HepG2 (cell line): ENCODE data around the gene SLC25A48. TPM values are rescaled to one million over a fixed set of nuclear protein-coding genes. Genes with fewer than 3 reads are reported as not detected.

ENCODE experiments used
- ATAC-seq: fragments of 200-7000 bp; cut with Tn5 transposase; 3 replicates; pipeline ENCODE4 v1.9.1; 2020; ENCODE audit warnings: mild to moderate bottlenecking, moderate library complexity
- BruUV-seq: library from RNA; stranded (reverse); fragments of 400-500 nt; replicated peaks from 2 replicates; lab custom pipeline; 2021; lab: Mats Ljungman, UMichigan
- CTCF ChIA-PET: fragments of 300-600 bp; formaldehyde crosslinking; extraction: SDS; loops from one replicate; lab custom pipeline; 2021; ENCODE audit warnings: low total read pairs, inconsistent platforms, low intra/inter-chr PET ratio; lab: Yijun Ruan, JAX
- POLR2A ChIA-PET: fragments of 350-600 bp; sonication (Branson Sonifier 250); formaldehyde crosslinking; loops from one replicate; lab custom pipeline; 2020; ENCODE audit warnings: antibody characterized with exemption, inconsistent platforms; lab: Yijun Ruan, JAX
- DNase-seq: peaks from one replicate; pipeline ENCODE4 v3.0.0-alpha.2; 2015; ENCODE audit warnings: low spot score
- FAIRE-seq: peaks from 3 replicates; lab custom pipeline; 2011; peaks lifted over from hg19 to GRCh38; lab: Jason Lieb, UNC
- H2AFZ ChIP-seq: one replicate; pipeline ENCODE4 v1.6.1; 2011; ENCODE audit warnings: low read length, inconsistent platforms
- H3K27ac ChIP-seq: fragments of 300-600 bp; 3 replicates; pipeline ENCODE4 v1.8.0; 2011; ENCODE audit warnings: mixed run types, mild to moderate bottlenecking, mixed read lengths, low read length, inconsistent platforms; ENCODE audit not compliant: insufficient read depth; ENCODE audit errors: extremely low read length
- H3K27me3 ChIP-seq, 2 experiments: fragments of 200-600 bp in 1 of 2; 2 replicates in 1 of 2; 3 replicates in 1 of 2; pipeline versions ENCODE4 v1.6.0 to v1.8.0; 2011; ENCODE audit warnings: low read length in 2 of 2, mild to moderate bottlenecking in 2 of 2, moderate library complexity in 2 of 2, inconsistent platforms in 1 of 2; ENCODE audit not compliant: insufficient read depth in 2 of 2, control insufficient read depth in 1 of 2
- H3K36me3 ChIP-seq, 2 experiments: fragments of 200-600 bp in 1 of 2; replicated peaks in 1 of 2; 2 replicates in 1 of 2; 3 replicates in 1 of 2; pipeline versions ENCODE4 v1.5.1 to v1.8.0; 2011; ENCODE audit warnings: low read length in 2 of 2, inconsistent platforms in 1 of 2; ENCODE audit not compliant: insufficient read depth in 2 of 2, control insufficient read depth in 1 of 2
- H3K4me1 ChIP-seq: 2 replicates; pipeline ENCODE4 v1.5.1; 2012; ENCODE audit warnings: low read length, inconsistent platforms; ENCODE audit not compliant: insufficient read depth
- H3K4me2 ChIP-seq: 2 replicates; pipeline ENCODE4 v1.6.0; 2011; ENCODE audit warnings: low read depth, low read length, inconsistent platforms
- H3K4me3 ChIP-seq, 3 experiments: fragments of 200-600 bp in 1 of 3; sonication (generic), shearing (Covaris generic) in 1 of 3; replicated peaks in 1 of 3; 2 replicates each; pipeline ENCODE4 v1.5.1; 2011 to 2016; ENCODE audit warnings: low read length in 3 of 3, inconsistent platforms in 2 of 3, low read depth in 2 of 3, mild to moderate bottlenecking in 2 of 3, control low read depth in 1 of 3, mixed read lengths in 1 of 3; ENCODE audit not compliant: insufficient read depth in 1 of 3
- H3K79me2 ChIP-seq: one replicate; pipeline ENCODE4 v1.6.1; 2011; ENCODE audit warnings: low read length, inconsistent platforms; ENCODE audit not compliant: insufficient read depth
- H3K9ac ChIP-seq: 2 replicates; pipeline ENCODE4 v1.6.0; 2011; ENCODE audit warnings: mild to moderate bottlenecking, low read depth, low read length, inconsistent platforms; ENCODE audit not compliant: insufficient read depth
- H3K9me3 ChIP-seq: 2 replicates; pipeline ENCODE4 v1.5.1; 2012; ENCODE audit warnings: mild to moderate bottlenecking, low read length
- H4K20me1 ChIP-seq: 2 replicates; pipeline ENCODE4 v1.6.0; 2011; ENCODE audit warnings: inconsistent platforms, mild to moderate bottlenecking, low read length, moderate library complexity; ENCODE audit not compliant: insufficient read depth
- ATF4 ChIP-seq, 2 experiments: fragments of 450-650 bp in 1 of 2; sonication (generic) in 1 of 2; formaldehyde crosslinking; IDR thresholded peaks; 2 replicates each; pipeline versions ENCODE4 v1.5.0 to v1.8.0; 2020 to 2022; ENCODE audit warnings: mild to moderate bottlenecking in 1 of 2, missing genetic modification reagents in 1 of 2
- CBX5 ChIP-seq: sonication (generic); formaldehyde crosslinking; IDR thresholded peaks from 2 replicates; pipeline ENCODE4 v1.4.0; 2020; ENCODE audit warnings: missing genetic modification reagents, borderline replicate concordance
- CTCF ChIP-seq: sonication (generic); formaldehyde crosslinking; IDR thresholded peaks from 2 replicates; pipeline ENCODE4 v1.5.0; 2020; ENCODE audit warnings: mild to moderate bottlenecking, missing genetic modification reagents, moderate library complexity
- STAG1 ChIP-seq: sonication (generic); formaldehyde crosslinking; IDR thresholded peaks from 2 replicates; pipeline ENCODE4 v1.4.0; 2020; ENCODE audit warnings: missing genetic modification reagents
- TBX2 ChIP-seq: sonication (generic); formaldehyde crosslinking; IDR thresholded peaks from 2 replicates; pipeline ENCODE4 v1.5.0; 2020; ENCODE audit warnings: missing genetic modification reagents, mild to moderate bottlenecking, borderline replicate concordance
- ZNF3 ChIP-seq: IDR thresholded peaks from 2 replicates; pipeline ENCODE4 v1.7.0; 2017; ENCODE audit warnings: inconsistent platforms
- ZNF597 ChIP-seq: sonication (generic); formaldehyde crosslinking; IDR thresholded peaks from 2 replicates; pipeline ENCODE4 v1.5.0; 2020; ENCODE audit warnings: missing genetic modification reagents
- in situ Hi-C: cut with HindIII; loops from 2 replicates; pipeline ENCODE4 v1.10.0; 2017; ENCODE audit warnings: low pct_unique_long_range_greater_than_20kb; ENCODE audit not compliant: extremely low pct_ligation_motif_present
- intact Hi-C: fragments of 100-400 bp; cut with micrococcal nuclease; formaldehyde crosslinking; loops from one replicate; pipeline ENCODE4 v1.10.0; 2022; ENCODE audit not compliant: unreplicated experiment
- polyA plus RNA-seq, 8 experiments: library from polyadenylated mRNA; depleted of rRNA in 3 of 8; stranded (reverse) in 7 of 8; unstranded in 1 of 8; fragments of >200 nt; fragmentation: Illumina TruSeq in 4 of 8; extraction: Trizol in 4 of 8; gene quantifications; 2 replicates each; pipeline versions ENCODE4 v1.2.1 to v1.2.3, GENCODE V29; 2011 to 2016; ENCODE audit warnings: low read depth in 4 of 8, missing spikeins in 1 of 8, mixed read lengths in 1 of 8; ENCODE audit not compliant: insufficient read depth in 1 of 8
- total RNA-seq, 5 experiments: library from RNA; depleted of rRNA; stranded (reverse); fragments of >200 nt; fragmentation: Illumina TruSeq; extraction: Trizol; gene quantifications; 2 replicates each; pipeline ENCODE4 v1.2.3, GENCODE V29; 2016; ENCODE audit warnings: low read depth in 1 of 5

The SLC25A48 gene
- total and polyA plus RNA-seq, 2 of the 13 experiments (the other 11 are each of a cell fraction or from before 2014, with no cell fraction given): 0.17 to 4.5 TPM

GRCh38 chr5:135891791-135892190 is 57.3 kb downstream of the SLC25A48 start:
- in situ Hi-C loops (no loop called here), intact Hi-C loops (no loop called here)
- FAIRE-seq (no peak), DNase-seq (no peak), ATAC-seq (peak; percentile 62)
- H3K27me3 ChIP-seq: peaks cover 0 to 5% of the 10 kb centered on the region in 2 experiments; a peak in 2 of 5 replicates
- no peak for TF ChIP-seq CBX5 (CRISPR knock-in tag)
- TF ChIP-seq STAG1: peak; percentile 44
- TF ChIP-seq ZNF3 (CRISPR knock-in tag): no peak
- no peak for TF ChIP-seq ATF4 (CRISPR knock-in tag; IDR thresholded peaks at IDR 0.05)
- TF ChIP-seq CTCF (CRISPR knock-in tag): peak; percentile 57
- no peak for TF ChIP-seq TBX2 (CRISPR knock-in tag)
- TF ChIP-seq ZNF597 (CRISPR knock-in tag): no peak
- no peak overlapping the region for H2AFZ ChIP-seq
- no peaks in the 10 kb centered on the region for H4K20me1 ChIP-seq
- H3K9ac ChIP-seq: no peak overlapping the region
- CTCF ChIA-PET: no interaction called here
- no peak overlapping the region for H3K4me2 ChIP-seq
- H3K4me1 ChIP-seq: peaks cover 27% of the 10 kb centered on the region
- H3K9me3 ChIP-seq: no peaks in the 10 kb centered on the region
- BruUV-seq: no TSS peak
- POLR2A ChIA-PET: interaction anchor here (1.3 kb wide), 1 partner anchor 162 kb away, joined by 3 read pairs; no protein-coding TSS in a partner anchor
- H3K36me3 ChIP-seq: no peaks in the 10 kb centered on the region
- H3K4me3 ChIP-seq: no peak overlapping the region
- H3K79me2 ChIP-seq: no peaks in the 10 kb centered on the region
- no peak overlapping the region for H3K27ac ChIP-seq
